Fibroblast of lung (primary cell): Measurements from ENCODE around the gene TROAP.

Experiments
- EZH2 ChIP-seq: IDR thresholded peaks from 2 replicates; pipeline ENCODE4 v1.5.1; 2012; ENCODE audit warnings: low read length, control low read depth, mild to moderate bottlenecking; ENCODE audit errors: missing control alignments
- TF ChIP-seq, protein P1 (sequence below), 2 donors: IDR thresholded peaks in 1 of 2; conservative IDR thresholded peaks in 1 of 2; 1 replicate in 1 of 2; 2 replicates in 1 of 2; pipeline ENCODE4 v1.5.1; 2011 to 2012; ENCODE audit warnings: low read length in 2 of 2, control low read depth in 1 of 2, inconsistent platforms in 1 of 2, low read depth in 1 of 2, mild to moderate bottlenecking in 1 of 2

DNA sequence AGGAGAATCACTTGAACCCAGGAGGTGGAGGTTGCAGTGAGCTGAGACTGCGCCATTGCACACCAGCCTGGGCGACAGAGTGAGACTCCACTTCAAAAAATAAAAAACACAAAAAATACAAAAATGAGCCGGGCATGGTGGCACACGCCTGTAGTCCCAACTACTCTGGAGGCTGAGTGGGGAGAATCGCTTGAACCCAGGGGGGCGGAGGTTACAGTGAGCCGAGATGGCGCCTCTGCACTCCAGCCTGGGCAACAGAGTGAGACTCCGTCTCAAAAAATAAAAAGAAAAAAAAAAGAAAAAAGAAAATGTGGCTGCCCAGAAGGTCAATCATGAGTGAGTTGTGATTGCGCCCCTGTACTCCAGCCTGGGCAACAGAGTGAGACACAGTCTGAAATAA is 32.9 kb downstream of the TROAP start:
- TF ChIP-seq, protein P1, sequence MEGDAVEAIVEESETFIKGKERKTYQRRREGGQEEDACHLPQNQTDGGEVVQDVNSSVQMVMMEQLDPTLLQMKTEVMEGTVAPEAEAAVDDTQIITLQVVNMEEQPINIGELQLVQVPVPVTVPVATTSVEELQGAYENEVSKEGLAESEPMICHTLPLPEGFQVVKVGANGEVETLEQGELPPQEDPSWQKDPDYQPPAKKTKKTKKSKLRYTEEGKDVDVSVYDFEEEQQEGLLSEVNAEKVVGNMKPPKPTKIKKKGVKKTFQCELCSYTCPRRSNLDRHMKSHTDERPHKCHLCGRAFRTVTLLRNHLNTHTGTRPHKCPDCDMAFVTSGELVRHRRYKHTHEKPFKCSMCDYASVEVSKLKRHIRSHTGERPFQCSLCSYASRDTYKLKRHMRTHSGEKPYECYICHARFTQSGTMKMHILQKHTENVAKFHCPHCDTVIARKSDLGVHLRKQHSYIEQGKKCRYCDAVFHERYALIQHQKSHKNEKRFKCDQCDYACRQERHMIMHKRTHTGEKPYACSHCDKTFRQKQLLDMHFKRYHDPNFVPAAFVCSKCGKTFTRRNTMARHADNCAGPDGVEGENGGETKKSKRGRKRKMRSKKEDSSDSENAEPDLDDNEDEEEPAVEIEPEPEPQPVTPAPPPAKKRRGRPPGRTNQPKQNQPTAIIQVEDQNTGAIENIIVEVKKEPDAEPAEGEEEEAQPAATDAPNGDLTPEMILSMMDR (conservative IDR thresholded peaks at IDR 0.05 in 1 of 2, IDR thresholded peaks at IDR 0.05 in 1 of 2; ENCODE audit: low read depth in 1 of 2, low read length in 2 of 2): no peak
- no peak for TF ChIP-seq EZH2
